NCI-H345 (cell line): ENCODE results near the gene DYNLL1.
A peak's percentile ranks its signal among the peaks of the same experiment; 100 is the strongest.
"Not testable (repeated sequence)": the region's sequence is repeated elsewhere in the genome, so short reads cannot be mapped to it uniquely, and the experiment has no call there.

Experiments
- DNase-seq: peaks from one replicate; lab custom pipeline; 2025; lab: John Stamatoyannopoulos, UW

DYNLL1 gene

DNA sequence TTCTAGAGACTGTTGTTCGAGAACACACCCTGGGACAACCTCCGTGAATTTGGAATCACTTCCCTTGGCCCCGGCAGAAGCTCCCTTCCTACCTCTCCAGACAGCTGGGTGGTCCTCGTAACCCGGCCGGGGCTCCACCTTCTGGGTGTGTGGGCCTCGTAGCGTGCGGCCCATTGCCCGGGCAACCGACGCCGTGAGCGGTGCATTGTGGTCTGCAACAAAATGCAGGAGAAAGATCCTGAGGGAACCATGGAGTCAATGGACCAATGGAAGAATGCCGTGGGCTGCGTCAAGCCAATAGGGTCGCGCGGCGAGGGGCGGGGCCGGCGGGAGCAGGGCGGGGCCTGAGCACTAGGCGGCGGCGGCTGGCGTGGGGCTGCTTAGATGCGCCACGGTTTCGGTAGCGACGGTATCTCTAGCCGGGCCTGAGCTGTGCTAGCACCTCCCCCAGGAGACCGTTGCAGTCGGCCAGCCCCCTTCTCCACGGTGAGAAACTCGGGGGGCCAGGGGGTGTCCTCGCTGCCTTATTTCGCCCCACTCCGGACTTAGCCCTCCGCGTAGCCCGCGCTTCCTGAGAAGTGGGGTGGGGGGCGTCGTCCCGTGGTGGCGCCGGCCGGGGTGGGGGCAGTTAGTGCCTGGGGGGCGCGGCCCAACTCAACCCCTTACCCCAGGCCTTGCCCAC lies at the start of gene DYNLL1:
TSS of gene DYNLL1 (plus strand) at position 383 of the 682 bp plus-strand sequence. CDS start 309 bp downstream, outside the sequence.
- peak; percentile 97 for DNase-seq

DNA sequence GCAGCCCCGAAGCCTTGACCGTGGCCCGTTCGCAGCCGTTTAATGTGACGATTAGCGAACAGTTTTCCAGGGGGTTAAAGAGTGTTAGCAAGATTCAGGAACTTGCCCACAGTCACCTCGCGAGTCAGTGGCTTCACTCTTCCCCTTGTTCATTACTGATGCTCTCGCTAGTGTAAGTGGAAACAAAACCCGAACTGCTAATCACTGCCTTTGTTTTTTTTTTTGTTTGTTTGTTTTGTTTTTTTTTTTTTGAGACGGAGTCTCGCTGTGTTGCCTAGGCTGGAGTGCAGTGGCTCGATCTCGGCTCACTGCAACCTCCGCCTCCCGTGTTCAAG lies 49.1 kb upstream of the DYNLL1 start:
- not testable (repeated sequence) for DNase-seq

DNA sequence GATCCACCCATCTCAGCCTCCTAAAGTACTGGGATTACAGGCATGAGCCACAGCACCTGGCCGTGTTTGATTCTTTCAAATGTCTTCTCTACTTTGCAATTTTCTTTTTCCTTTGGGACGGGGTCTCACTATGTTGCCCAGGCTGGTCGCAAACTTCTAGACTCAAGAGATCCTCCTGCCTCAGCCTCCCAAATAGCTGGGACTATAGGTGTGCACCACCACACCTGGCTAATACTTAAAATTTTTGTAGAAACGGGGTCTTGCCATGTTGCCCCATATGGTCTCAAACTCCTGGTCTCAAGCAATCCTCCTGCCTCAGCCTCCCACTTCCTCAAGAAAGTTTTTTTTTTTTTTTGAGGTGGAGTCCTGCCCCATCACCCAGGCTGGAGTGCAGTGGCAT lies 47.9 kb upstream of the DYNLL1 start:
- DNase-seq, result no peak

DNA sequence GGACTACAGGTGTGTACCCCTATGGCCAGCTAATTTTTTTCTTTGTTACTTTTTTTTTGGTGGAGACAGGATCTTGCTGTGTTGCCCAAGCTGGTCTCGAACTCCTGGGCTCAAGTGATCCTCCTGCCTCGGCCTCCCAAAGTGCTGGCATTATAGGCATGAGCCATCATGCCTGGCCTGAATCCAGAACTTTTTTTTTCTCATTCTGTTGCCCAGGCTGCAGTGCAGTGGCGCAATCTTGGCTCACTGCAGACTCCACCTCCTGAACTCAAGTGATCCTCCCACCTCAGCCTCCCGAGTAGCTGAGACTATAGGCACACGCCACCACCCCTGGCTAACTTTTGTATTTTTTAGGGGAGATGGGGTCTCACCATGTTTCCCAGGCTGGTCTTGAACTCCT lies 43.4 kb upstream of the DYNLL1 start:
- not testable (repeated sequence) for DNase-seq

DNA sequence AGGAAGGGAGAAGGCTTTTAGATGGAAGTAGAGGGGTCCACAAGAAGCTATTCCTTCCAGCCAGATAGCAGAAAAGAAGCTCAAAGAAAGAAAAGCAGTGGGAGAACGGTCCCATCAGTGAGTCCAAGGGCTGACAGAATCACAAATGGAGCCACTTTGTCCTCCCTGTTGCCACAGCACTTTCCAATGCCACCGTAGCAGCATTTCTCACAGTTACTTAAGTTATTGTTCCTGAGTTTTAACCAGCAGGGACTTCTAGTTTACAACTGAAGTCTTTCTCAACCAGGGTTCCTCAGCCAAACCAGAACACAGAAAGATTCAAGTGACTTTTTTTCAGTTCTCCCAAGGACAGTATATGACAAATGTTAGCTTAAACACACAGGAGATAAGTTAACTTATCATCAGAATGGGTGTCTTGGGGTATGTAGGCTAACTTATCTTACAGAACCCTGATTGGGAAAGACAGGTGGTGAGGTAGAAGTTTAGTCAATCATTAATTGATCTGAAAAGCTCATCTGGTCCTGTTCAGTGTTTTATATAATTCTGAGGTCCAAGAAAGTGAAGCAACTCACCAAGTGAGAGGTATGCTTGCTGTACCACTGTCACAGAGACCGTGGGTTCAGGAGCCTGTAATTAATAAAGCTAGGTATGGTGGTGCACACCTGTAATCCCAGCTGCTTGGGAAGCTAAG lies 42.7 kb upstream of the DYNLL1 start:
- no peak for DNase-seq

DNA sequence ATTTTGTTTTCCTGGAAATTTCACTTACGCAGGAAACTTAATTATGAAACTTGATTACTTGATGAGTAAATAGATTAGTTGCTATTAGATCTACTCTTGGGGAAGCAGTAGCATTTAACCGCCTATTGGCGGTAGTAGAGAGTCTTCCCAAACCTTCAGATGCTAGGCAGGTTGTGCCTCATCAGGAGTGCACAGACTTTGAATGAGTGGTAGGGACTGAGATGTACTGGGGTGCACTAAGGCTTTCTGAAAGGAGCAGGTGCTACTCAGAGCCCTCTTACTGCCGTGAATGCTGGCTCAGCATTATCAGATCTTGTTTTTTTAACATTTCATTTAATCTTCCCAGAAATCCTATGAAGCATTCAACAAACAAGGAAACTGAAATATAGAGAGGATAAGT lies 41.9 kb upstream of the DYNLL1 start:
- DNase-seq, result no peak

DNA sequence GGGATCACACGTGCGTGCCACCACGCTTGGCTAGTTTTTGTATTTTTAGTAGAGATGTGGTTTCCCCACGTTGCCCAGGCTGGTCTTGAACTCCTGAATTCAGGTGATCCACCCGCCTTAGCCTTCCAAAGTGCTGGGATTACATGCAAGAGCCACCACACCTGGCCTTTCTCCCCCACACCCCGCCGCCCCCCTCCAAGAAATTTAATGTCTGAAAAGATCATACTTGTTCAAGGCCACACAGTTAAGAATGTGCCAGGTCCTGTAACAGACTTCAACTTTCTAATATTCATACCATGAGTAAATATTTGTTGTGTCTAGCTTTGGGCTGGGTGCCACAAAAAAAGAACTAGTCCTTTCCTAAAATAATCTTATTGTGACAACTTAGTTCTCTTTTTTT lies 40.6 kb upstream of the DYNLL1 start:
- DNase-seq, result no peak

DNA sequence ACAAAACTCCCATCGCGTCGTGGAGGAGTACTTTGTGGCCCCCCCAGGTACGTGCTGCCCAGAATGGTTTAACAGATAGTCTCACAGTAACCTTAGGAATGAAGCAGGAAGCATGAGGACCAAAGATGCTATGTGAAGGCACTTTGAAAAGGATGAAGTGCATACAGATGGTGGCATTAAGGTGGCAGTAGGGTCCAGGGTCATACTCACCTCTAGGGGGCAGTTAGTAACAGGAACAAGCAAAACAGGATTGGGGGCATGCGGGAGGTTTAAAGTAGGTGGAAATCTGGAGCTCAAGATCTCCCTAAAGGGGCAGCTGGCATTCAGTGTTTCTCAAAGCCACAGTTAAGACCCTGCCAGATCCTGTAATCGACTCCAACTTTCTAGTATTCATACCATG lies 38.8 kb upstream of the DYNLL1 start:
- DNase-seq, result no peak

DNA sequence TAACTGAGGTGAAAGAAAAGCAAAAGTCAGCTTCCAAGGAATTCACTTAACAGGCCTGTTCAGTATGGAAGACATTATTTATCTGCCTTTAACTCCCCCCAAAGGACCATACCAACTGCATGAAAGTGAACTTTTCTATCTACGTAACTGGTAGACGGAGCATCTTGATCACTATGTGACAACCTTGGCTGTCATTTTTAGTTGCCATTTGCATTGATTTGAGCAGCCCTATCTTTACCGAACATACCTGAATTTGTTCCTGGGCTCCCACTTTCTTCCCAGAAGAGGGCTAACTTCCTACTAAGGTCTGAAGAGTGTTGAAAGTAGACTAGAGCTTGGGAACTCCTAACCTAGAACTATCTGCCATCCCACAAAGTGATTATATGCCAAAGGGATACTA lies 35.8 kb upstream of the DYNLL1 start:
- no peak for DNase-seq

DNA sequence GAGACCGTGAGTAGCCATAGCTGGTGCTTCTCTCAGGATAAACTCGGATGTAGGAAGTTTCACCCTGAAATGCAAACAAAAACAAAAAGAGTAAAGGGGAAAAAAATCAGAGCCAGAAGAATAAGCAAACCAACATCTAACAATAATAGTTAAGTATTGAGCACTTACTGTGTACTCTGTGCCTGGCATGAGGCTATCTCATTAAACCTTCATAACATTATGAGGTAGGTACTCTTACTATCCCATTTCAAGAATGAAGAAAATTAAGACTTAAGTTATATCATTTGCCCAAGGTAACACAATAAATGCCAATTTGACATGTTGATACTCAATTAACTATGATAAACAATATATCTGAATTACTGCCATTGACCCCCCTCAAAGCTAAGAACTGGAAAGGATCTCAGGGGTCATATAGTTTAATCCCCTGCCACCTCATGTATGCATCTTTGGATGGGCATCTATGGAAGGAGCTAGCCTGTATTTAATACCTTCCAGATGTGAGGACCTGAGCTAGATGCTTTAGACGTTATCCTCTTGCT lies 33.7 kb upstream of the DYNLL1 start:
- no peak for DNase-seq

DNA sequence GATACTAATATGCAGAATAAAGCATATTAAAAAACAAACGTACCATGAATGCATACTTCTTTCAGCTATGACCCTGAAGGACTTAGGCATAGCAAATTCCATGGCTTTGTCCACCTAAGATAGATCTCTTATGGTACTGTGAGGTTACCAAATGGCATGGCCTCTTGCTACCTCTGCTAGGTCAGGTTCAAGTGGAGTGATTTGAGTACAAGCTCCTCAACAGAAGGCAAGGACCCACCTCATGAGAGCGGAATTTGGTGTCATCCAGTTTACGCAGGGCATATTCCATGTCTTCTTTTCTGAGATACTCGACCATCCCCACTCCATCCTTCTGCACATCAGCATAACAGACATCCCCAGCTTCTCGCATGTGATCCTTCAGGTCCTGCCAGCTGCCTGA lies 32.2 kb upstream of the DYNLL1 start:
- DNase-seq, result no peak

DNA sequence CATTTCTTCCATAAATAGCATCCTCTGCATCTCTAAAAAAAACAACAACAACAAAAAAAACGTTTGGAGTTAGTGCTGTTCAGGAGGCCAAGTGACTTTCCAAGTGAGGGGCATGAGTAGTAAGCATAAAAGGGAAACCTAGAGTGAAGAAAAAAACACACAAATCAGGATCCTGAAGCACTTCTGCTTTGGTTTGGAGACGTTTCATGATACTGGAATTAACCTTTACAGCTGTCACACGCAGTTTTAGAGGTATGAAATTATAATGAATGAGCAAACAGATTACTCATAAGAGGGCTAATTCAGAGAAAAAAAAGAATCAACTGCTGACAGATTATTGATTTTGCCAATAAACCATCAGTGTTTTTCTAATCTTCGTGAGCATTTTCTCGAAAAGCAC lies 30.2 kb upstream of the DYNLL1 start:
- DNase-seq, result no peak

DNA sequence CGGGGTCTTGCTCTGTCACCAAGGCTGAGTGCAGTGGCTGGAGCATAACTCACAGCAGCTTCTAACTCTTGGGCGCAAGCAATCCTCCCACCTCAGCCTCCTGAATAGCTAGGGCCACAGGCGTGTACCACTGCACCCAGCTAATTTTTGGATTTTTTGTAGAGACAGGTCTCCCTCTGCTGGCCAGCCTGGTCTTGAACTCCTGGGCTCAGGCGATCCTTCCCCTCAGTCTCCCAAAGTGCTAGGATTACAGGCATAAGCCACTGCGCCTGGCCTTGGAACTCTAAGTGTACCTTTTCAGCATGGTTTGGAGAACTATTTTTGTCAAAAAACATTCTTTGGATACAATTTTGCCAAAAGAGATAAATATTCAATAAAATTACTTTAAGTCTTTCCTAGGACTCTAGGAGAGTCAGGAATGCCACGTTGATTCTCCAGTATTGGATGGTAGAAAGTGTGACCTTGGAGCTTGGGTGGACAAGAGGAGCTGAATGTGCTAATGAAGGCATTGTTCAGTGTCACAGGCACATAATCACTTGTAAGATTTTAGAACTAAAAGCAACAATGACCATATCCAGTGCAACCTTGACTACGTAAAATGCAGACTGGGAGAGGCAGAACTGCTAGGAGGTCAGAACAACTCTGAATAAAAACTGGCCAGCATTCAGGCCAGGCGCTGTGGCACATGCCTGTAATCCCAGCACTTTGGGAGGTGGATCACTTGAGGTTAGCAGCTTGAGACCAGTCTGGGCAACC lies 29.2 kb upstream of the DYNLL1 start:
- DNase-seq, result peak; percentile 22

DNA sequence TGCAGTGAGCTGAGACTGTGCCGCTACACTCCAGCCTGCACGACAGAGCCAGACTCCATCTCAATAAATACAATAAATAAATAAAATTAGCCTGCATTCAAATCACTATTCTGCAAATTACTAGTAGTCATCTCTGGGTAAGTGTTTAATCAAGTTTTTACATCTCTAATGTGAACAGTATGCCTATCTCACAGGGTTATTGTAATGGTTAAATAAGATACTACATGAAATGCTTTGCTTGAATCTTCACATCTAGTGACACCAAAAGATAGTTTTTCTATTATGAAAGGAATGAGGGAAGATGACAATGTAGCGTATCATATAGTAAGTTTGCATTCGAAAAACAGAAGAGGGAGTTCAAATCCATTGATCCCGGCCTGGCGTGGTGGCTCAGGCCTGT lies 28.5 kb upstream of the DYNLL1 start:
- DNase-seq, result no peak

DNA sequence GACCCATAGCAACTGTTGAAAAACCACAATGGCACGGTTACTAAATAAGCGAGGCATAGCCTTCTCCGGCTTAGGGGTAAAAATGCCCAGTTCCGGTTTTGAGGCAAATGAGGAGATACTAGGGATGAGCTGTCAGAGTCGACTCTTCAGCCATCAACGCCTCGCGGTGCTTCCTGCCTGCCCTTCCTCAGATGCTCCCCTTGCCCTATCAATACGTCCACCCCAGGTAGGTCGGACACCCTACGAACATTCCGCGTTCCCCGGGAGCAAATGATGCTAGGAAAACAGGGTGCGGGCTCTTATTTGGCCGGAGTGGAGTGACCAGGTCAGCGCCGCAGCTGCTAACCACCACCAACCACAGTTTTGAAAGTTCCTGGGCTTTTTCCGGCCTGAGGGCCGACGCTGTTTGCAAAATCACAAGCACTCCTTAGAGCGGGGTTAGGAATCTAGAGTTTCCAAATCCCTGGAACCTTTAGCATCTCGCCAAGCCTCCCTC lies 27.5 kb upstream of the DYNLL1 start:
- DNase-seq, result no peak

DNA sequence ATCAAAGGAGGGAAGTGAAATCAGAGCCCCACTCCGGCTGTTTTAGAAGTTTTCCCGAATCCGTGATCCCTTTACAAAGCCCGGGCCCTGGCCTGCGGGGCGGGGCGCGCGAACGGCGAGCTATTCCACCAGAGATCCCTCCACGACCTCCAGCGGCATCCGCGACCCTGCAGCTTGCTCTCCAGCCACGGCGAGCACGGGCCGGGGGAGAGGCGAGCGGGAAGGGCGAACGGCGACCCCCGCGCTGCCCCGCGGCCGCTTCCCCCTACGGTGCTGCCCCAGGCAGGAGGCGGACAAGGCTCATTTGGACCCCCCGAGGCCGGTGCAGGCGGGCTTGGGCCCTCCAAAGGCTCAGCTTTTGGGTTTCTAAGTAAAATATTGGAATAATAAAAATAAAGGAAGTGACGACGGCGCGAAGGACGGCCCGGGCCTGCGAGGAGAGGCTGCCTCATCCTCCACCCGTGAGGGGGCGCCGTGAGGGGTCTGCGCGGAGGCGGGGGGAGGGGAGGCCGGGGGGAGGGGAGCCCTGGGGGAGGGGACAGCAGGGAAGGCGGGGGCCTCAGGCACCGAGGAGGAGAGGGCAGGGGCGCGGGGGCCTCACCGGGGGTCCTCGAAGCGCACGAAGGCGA lies 27.0 kb upstream of the DYNLL1 start:
- no peak for DNase-seq

DNA sequence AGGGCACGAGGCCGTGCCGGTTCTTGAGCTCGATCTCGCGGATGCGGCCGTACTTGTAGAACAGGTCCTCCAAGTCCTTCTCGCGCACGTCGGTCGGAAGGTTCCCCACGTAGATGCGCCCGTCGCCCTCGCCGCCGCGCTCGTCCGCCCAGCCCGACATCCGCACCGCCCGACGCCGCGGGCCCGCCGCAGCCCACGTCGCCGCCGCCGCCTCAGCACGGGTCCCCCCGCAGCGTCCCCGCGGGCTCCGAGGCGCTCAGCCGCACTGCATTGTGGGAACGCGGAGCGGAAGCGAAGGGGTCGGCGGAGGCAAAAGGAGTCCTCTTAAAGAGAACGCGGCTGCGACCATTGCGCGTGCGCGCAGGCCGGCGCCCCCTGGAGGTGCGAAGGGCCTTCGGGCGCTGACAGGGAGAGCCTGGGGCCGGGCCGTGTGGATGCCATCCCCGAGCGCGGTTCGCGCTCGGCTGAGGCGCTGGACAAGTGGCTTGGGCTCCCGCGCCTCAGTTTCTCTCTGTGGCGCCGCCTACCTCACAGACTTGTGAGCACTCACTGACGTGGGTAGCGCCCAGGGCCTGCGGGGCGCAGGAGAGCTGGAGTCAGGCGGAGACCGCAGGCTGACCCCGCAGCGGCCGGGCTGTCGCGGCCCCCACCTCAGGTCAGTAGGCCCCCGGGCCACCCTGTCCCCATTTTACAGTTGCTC lies 26.3 kb upstream of the DYNLL1 start, which contains the start of gene SRSF9:
TSS of gene SRSF9 (minus strand) at position 299 of the 700 bp plus-strand sequence. CDS start at position 160, 139 bp downstream.
- DNase-seq, result peak; percentile 96

DNA sequence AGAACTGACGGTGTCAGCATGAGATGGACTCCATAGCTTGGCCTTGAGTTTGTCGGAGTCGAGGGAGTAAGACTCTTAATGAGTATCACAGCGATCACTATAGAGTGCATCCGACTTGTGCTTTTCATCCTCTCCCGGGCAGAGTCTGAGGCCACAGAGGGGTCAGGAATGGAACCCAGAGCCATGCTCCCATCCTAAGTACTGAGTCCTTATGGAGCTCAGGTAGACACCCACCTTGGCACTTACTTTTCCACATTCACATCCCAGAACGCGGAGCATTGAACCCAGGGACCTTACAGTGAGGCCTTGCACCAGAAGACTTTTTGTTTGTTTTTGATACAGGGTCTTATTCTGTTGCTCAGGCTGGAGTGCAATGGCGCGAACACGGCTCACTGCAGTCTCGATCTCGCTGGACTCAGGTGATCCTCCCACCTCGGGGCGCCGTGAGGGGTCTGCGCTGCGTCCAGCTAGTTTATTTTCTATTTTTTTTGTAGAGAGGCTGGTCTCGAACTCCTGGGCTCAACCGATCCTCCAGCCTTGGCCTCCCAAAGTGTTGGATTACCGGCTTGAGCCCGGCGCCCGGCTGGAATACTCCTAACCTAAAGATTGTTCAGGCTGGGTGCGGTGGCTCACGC lies 25.6 kb upstream of the DYNLL1 start:
- DNase-seq, result peak; percentile 48

DNA sequence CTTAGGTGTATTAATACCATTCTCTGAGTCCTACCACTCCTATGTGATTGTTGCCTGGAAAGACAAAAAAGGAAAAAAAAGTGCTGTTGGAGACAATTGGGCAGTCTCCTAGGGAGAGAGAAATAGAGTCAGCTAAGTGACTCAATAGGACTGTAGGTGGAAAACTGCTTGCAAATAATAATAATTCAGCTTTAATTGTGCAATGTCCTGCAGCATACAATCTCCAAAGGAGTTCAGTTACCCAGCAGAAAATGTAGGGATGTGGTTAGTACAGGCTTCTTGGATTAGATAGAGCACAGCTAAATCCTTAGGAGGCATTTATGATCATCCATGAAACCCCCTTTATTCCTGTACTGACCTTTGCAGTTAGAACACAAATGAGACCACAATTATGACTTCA lies 23.4 kb upstream of the DYNLL1 start:
- no peak for DNase-seq

DNA sequence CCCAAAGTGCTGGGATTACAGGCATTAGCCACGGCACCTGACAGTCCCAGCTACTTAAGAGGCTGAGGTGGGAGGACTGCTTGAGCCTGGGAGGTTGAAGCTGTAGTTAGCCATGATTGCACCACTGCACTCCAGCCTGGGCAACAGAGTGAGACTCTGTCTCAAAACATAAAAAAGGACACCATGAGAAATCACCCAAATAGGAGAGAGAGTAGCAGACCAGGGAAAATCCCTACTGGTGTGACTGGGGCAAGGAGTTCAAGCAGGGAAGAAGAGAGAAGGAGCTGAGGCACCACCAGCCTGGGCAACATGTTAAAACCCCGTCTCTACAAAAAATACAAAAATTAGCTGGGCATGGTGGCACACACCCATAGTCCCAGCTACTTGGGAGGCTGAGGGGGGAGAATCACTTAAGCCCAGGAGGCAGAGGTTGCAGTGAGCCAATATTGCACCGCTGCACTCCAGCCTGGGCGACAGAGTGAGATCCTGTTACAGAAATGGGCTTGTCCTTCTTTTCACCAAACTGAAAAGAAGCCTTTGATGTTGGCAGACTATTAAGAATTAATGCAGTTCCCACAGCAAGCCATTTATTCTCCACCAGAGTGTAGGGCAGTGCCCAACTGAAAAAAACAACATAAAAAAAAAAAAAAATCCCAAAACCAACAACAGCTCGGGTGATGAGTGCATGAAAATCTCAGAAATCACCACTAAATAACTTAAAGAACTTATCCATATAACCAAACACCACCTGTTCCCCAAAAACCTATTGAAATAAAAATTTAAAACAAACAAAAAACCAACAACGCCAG lies 21.9 kb upstream of the DYNLL1 start:
- DNase-seq, result no peak
